Adipocyte (in vitro differentiated cells): Measurements from ENCODE around the gene JCAD.
"Not testable (repeated sequence)": the region's sequence is repeated elsewhere in the genome, so short reads cannot be mapped to it uniquely, and the experiment has no call there.

Experiments
- DNase-seq: peaks from one replicate; pipeline ENCODE4 v3.0.0-alpha.2; 2015; ENCODE audit warnings: low read depth
- H3K27me3 ChIP-seq: replicated peaks from 2 replicates; pipeline ENCODE4 v1.7.0; 2013; ENCODE audit warnings: mild to moderate bottlenecking, low read length, moderate library complexity; ENCODE audit not compliant: control insufficient read depth, insufficient read depth
- H3K36me3 ChIP-seq: 2 replicates; pipeline ENCODE4 v1.7.0; 2013; ENCODE audit warnings: low read length, mild to moderate bottlenecking, moderate library complexity; ENCODE audit not compliant: control insufficient read depth, insufficient read depth, severe bottlenecking
- H3K4me1 ChIP-seq: 2 replicates; pipeline ENCODE4 v1.7.0; 2013; ENCODE audit warnings: mild to moderate bottlenecking, low read length, moderate library complexity; ENCODE audit not compliant: control insufficient read depth, insufficient read depth
- H3K4me3 ChIP-seq: 2 replicates; pipeline ENCODE4 v1.7.0; 2013; ENCODE audit warnings: mild to moderate bottlenecking, low read length, moderate library complexity
- H3K9ac ChIP-seq: 2 replicates; pipeline ENCODE4 v1.7.0; 2013; ENCODE audit warnings: mild to moderate bottlenecking, low read length, moderate library complexity
- H3K9me3 ChIP-seq: 2 replicates; pipeline ENCODE4 v1.7.0; 2013; ENCODE audit warnings: mild to moderate bottlenecking, low read length, moderate library complexity; ENCODE audit not compliant: control insufficient read depth

Gene JCAD, protein sequence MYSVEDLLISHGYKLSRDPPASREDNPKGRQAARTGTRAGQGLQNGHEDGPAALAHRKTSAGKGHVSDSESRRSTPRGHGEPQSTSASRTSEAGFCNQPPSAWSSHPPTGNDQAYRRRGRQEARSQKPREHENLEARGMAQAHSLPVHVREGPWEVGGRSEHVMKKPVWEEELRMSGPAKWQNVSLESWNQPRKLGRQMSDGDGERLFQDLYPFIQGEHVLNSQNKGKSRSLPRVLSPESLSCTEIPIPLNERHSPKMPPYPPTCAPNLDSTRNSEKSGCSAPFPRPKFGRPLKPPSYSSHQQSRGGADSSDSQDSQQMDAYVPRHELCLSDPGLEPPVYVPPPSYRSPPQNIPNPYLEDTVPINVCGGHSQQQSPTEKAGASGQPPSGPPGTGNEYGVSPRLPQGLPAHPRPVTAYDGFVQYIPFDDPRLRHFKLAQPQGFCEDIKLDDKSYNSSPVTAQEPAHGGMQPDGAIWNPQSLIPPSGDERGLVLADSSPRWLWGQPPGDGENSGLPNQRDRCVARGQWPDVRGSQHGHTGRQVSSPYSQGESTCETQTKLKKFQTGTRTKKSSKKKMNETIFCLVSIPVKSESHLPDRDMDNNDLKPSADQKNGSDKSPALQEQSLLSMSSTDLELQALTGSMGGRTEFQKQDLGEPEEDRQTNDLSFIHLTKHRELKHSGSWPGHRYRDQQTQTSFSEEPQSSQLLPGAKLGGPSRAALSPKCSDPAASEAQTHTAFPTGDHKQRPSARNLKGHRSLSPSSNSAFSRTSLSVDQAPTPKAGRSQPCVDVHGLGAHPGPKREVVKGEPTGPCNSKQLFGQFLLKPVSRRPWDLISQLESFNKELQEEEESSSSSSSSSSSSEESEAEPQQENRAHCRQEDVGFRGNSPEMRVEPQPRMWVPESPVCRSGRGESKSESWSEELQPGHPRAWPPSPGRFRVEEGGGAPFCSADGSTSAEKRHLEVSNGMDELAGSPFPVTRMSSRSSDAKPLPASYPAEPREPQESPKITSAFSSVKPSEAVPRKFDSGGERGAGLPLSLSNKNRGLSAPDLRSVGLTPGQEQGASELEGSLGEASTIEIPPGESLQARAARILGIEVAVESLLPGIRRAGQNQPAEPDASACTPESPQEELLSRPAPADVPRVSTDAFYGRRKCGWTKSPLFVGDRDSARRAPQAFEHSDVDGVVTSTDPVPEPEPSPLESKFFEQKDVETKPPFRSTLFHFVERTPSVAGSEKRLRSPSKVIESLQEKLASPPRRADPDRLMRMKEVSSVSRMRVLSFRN (N-terminal part only)

DNA sequence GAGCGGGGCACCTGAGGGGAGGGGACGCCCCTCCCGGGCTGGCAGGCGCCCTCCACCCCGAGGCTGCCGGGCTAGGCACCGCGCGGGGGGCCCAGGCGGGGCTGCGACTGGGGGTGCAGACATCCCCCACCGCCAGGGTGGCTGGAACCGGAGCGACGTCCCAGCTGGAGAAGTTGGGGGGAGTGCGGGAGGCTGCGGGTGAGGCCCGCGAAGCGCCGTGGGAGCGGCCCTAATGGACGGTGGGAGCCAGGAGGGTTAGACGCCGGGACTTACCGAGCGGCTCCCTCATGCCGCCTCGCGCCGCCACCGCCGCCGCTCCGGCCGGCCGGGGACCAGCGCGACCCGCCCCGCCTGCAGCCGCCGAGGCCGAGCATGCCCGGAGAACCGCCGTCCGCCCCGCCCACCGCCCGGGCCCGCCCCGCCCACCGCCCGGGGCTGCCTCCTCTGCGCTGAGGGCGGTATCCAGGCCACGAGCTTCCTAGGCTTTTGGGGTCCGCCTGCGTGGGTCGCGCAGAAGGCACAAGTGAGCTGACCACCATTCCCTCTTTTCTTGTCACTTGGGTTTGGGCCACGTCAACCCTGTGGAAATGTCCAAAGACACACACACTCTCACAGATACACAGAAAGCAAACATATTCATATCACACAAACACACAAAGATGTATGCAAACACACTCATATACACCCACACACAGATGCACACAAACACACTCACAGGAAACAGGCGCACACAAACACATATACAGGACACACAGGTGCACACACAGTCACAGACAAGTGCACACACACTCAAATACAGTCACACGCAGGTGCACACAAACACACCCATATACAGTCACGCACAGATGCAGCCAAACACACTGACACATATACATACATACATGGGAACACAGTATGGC lies at the start of gene JCAD:
Gene JCAD (minus strand): TSS at position 378 of the 899 bp plus-strand sequence. CDS start 11,774 bp downstream, outside the sequence.
- Histone ChIP-seq H3K9me3 (no peaks in the 10 kb centered on the region), H3K36me3 (no peaks in the 10 kb centered on the region), H3K4me1 (peaks cover 63% of the 10 kb centered on the region), H3K9ac (peak within 1 kb of the TSS; percentile 87), H3K4me3 (peak within 1 kb of the TSS; percentile 83), H3K27me3 (no peaks in the 10 kb centered on the region)
- DNase-seq: peak; percentile 85

DNA sequence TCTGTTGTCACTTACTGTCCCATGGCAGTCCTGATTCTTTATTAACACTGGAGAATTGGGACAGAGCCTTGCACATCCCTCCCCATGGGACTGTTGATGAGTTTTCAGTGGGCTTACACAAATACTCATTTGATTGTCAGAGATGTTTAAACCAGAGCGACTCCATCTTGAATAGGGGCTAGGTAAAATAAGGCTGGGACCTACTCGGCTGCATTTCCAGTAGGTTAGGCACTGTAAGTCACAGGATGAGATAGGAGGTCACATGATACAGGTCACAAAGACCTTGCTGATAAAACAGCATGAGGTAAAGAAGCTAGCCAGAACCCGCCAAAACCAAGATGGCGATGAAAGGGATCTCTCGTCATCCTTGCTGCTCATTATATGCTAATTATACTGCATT lies 47.6 kb upstream of the JCAD start:
- Histone ChIP-seq H3K36me3 (no peaks in the 10 kb centered on the region), H3K4me3 (no peak overlapping the region), H3K9ac (no peak overlapping the region), H3K9me3 (no peaks in the 10 kb centered on the region), H3K27me3 (no peaks in the 10 kb centered on the region), H3K4me1 (peaks cover 6% of the 10 kb centered on the region)
- DNase-seq: no peak

DNA sequence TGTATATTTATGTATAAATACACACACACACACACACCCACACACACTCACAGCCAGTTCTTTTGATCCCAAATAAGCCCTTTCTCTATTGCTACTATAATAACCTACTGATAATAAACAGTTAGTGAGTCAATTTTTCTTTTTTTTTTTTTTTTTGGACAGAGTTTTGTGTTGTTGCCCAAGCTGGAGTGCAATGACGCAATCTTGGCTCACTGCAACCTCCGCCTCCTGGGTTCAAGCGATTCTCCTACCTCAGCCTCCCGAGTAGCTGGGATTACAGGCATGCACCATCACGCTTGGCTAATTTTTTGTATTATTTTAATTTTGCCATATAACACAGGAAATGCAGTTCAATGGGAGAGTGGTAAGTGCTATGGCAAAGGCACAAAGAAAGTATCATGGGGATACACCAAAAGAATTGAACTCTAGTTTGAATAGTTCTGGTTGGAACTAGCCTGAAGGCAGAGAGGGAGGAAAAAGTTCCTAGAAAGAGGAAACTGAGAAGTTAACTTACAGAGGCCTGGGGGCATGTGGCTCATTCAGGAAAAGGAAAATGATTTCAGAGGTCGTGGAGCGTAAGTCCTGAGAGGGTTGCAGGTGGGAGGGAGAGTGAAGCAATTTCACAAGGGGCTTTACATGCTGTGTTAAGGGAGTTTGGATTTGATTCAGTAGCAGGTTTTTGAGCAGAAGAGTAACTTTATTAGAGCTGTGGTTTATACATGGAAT lies 44.4 kb upstream of the JCAD start:
- Histone ChIP-seq H3K4me1 (peaks cover 8% of the 10 kb centered on the region), H3K36me3 (no peaks in the 10 kb centered on the region), H3K9ac (no peak overlapping the region), H3K27me3 (no peaks in the 10 kb centered on the region), H3K4me3 (no peak overlapping the region), H3K9me3 (no peaks in the 10 kb centered on the region)
- no peak for DNase-seq

DNA sequence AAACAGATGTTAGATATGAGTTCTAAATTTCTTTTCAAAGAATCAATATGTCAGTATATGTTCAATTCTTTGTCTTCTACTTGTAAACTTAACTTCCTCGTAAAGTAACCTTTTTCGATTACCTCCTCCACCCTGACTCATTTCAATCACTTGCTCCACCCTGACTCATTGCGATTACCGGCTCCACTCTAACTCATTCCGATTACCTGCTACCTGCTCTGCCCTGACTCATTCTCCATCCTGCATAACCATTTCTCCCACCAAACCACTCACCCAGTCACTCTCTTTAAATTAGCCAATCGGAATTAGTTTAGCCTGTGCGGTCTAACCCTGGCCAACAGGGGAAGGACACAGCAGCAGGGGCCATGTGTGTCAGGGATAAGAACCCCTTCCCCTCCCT lies 40.3 kb upstream of the JCAD start:
- H3K9ac ChIP-seq, H3K36me3 ChIP-seq, H3K9me3 ChIP-seq, H3K27me3 ChIP-seq, DNase-seq, H3K4me3 ChIP-seq: not testable (repeated sequence)
- H3K4me1 ChIP-seq: peaks cover 16% of the 10 kb centered on the region

DNA sequence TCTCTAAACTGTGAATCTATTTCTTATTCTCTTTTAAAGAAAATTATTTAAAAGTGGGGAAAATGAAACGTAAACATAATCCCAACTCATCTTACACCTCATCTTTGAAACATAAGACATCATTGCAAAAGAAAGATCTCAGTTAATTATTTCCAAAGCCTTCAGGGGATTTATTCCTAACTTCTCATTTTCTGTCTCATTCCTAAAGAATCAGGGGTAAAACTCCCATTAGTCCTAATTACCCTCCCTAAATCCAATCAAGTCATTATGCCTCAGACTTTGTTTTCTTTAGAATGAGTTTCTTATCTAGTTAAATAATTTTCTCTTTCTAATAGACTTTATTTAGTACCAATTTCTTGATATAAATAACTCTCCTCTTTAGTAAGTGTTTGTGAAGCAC lies 39.7 kb upstream of the JCAD start:
- Histone ChIP-seq H3K9me3 (no peaks in the 10 kb centered on the region), H3K27me3 (no peaks in the 10 kb centered on the region), H3K4me1 (peaks cover 16% of the 10 kb centered on the region), H3K4me3 (no peak overlapping the region), H3K36me3 (no peaks in the 10 kb centered on the region), H3K9ac (no peak overlapping the region)
- no peak for DNase-seq

DNA sequence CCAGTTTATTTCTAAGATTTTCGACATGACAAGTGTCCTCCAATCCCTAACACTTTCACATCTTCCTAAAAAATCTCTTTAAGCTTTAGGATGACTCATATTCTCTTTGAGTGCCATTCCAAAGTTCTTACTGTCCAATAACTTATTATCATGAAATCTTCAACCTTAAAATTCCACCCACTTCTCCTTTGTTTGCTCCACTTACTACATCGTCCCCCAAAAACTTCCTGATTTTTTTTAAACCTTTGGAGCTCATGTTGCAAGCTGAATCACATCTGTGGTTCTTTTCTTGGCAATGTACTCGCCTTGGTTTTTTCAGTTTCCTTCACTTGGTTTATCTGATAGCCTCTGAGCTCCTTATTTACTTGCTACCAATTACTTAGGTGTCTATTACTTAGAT lies 39.2 kb upstream of the JCAD start:
- Histone ChIP-seq H3K36me3 (no peaks in the 10 kb centered on the region), H3K27me3 (no peaks in the 10 kb centered on the region), H3K4me3 (no peak overlapping the region), H3K4me1 (peaks cover 16% of the 10 kb centered on the region), H3K9me3 (no peaks in the 10 kb centered on the region), H3K9ac (no peak overlapping the region)
- DNase-seq: peak; percentile 78

DNA sequence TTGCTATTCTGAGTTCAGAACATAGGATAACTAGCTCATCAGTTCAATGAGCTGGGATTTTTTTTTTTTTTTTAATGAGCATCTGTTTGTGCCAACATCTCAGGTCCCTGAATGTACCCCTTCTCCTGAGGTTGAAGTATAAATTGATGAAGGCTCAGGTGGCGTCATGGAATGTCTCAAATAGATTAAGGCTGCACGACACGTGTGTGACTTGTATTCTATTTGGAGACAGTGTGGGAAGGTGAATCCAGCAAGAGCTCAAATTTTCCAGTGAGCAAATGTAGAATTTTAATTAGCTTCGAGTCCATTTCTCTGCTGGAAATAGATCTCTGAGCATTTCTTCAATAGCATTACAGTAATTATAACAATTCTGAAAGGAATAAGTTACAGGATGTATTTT lies 37.2 kb upstream of the JCAD start:
- no peak overlapping the region for H3K4me3 ChIP-seq
- no peak for DNase-seq

DNA sequence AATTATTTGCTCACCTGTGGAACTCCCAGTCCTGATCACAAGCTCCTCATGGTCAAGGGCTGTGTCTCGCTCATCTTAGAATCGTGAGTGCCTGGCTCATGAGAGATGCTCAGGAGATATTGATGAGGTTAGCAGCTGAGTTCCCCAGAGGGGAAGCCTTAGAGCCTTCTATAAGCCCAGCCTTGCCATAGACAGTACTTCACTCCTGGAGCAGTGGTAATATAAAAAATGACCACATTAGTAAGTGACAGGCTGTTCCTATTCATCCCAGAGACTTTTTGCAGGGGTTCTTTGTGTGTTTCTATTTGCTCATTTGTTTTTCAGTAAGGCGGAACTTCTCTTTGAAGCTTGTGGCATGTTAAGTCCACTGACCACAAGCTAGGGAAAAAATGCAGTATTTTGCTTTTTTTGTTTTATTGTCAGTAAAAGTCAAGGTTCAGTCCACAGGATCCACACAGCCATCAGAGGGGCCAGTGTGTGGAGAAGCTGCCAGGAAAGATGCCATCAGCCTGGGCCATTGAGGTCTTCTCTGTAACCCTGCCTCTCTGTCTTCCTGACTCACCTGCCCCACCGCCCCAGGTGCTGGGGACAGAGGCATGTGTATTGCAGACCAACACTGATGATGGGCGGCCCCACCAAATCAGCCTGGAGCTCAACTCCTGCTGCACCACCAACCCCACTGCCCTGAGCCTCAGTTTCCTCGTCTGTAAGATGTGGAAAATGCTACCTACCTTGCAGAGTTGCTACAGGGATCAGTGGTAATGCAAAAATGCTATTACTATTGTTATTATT lies 36.4 kb upstream of the JCAD start:
- Histone ChIP-seq H3K36me3 (no peaks in the 10 kb centered on the region), H3K9me3 (no peaks in the 10 kb centered on the region), H3K27me3 (no peaks in the 10 kb centered on the region), H3K9ac (no peak overlapping the region), H3K4me3 (no peak overlapping the region), H3K4me1 (peaks cover 13% of the 10 kb centered on the region)
- no peak for DNase-seq

More for the DNA sequence above, 37.2 kb upstream of the JCAD start:
- Histone ChIP-seq H3K9ac (no peak overlapping the region), H3K27me3 (no peaks in the 10 kb centered on the region), H3K4me1 (peaks cover 13% of the 10 kb centered on the region), H3K9me3 (no peaks in the 10 kb centered on the region), H3K36me3 (no peaks in the 10 kb centered on the region)

DNA sequence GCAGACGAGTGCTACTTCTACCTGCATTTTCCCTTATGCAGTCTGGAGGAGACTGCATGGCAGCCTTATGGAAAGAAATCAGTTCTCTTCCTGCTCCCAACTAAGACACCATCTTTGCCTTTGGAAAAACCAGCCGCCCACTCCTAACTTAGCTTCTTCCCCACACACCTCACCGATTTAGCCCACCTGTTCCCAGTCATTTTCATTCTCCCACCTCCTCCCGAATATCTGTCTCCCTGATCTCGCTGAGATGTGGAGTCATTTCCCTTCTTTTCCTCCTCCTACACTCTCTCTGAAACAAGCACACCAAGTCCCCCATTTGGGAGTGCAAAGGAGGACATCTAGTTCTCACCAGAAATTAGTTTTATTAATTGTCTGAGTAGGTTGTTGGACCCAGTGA lies 35.2 kb upstream of the JCAD start:
- Histone ChIP-seq H3K4me3 (no peak overlapping the region), H3K36me3 (no peaks in the 10 kb centered on the region), H3K27me3 (no peaks in the 10 kb centered on the region), H3K4me1 (peaks cover 18% of the 10 kb centered on the region), H3K9me3 (no peaks in the 10 kb centered on the region), H3K9ac (no peak overlapping the region)
- DNase-seq: no peak
